Fibroblast of skin of back (primary cell): ENCODE results near the gene PSEN1. TPM values are rescaled to one million over a fixed set of nuclear protein-coding genes. Genes with fewer than 3 reads are reported as not detected.

Experiments used
- DNase-seq: peaks from one replicate; pipeline ENCODE4 v3.0.0-alpha.2; 2013
- polyA plus RNA-seq, 2 experiments: library from polyadenylated mRNA; unstranded; fragments of 120-200 nt; gene quantifications; one replicate each; pipeline ENCODE4 v1.2.1, GENCODE V29; 2013; ENCODE audit not compliant: insufficient read length in 2 of 2

The PSEN1 gene
- polyA plus RNA-seq (2013, experiment 1 of 2; ENCODE audit: insufficient read length) = 36.1 TPM
- 34.4 TPM for polyA plus RNA-seq (2013, experiment 2 of 2; ENCODE audit: insufficient read length)

DNA sequence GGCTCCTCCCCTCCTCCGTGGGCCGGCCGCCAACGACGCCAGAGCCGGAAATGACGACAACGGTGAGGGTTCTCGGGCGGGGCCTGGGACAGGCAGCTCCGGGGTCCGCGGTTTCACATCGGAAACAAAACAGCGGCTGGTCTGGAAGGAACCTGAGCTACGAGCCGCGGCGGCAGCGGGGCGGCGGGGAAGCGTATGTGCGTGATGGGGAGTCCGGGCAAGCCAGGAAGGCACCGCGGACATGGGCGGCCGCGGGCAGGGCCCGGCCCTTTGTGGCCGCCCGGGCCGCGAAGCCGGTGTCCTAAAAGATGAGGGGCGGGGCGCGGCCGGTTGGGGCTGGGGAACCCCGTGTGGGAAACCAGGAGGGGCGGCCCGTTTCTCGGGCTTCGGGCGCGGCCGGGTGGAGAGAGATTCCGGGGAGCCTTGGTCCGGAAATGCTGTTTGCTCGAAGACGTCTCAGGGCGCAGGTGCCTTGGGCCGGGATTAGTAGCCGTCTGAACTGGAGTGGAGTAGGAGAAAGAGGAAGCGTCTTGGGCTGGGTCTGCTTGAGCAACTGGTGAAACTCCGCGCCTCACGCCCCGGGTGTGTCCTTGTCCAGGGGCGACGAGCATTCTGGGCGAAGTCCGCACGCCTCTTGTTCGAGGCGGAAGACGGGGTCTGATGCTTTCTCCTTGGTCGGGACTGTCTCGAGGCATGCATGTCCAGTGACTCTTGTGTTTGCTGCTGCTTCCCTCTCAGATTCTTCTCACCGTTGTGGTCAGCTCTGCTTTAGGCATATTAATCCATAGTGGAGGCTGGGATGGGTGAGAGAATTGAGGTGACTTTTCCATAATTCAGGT lies at the start of gene PSEN1:
Gene PSEN1 (plus strand): TSS at position 121 of the 839 bp plus-strand sequence. CDS start 11,513 bp downstream, outside the sequence.
- peak; percentile 88 for DNase-seq

DNA sequence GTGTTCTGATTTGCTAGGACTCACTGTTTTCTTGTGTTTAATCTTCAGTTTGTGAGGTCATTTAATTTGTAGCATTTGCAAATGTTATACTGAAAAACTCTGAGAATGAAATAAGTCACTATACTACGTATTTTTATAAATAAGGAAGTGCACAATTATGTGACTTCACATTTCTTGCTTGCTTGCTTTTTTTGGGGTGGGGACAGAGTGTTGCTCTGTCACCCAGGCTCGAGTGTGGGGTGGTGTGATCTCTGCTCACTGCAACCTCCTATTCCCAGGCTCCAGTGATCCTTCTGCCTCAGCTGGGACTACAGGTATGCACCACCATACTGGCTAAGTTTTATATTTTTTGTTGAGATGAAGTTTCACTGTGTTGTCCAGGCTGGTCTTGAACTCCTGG lies 45.3 kb upstream of the PSEN1 start:
- DNase-seq = no peak

DNA sequence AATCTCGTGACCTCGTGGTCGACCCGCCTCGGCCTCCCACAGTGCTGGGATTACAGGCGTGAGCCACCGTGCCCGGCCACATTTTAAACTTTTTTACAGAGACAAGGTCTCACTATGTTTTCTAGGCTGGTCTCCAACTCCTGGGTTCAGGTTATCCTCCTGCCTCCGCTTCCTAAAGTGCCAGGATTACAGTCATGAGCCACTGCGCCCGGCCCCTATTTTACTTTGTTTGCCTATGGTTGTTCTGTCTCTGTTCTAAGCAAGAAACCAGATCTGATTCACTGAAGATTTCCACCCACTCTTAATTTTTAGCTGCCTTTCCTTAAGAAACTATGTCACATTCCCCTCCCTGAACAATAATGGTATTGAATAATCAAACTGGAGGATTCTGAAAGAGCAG lies 38.9 kb upstream of the PSEN1 start:
- DNase-seq = no peak

DNA sequence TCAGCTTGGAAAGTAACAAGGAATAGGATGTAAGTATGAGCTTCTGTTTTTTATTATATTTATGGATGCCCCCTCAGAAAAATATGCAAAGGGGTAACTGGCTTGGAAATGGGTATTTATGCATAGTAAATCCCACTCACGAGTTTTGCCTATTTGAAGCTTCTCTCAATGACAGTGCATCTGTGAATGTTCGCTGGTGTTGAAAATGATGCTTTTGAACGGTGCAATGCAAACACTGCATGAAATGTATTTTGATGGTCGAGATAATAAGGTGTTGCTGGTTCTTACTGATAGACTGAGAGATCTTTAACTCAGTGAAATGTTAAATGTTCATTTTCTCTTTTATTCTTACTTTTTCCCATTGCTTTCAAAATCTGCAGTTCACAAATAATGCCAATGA lies 36.0 kb upstream of the PSEN1 start:
- no peak for DNase-seq

DNA sequence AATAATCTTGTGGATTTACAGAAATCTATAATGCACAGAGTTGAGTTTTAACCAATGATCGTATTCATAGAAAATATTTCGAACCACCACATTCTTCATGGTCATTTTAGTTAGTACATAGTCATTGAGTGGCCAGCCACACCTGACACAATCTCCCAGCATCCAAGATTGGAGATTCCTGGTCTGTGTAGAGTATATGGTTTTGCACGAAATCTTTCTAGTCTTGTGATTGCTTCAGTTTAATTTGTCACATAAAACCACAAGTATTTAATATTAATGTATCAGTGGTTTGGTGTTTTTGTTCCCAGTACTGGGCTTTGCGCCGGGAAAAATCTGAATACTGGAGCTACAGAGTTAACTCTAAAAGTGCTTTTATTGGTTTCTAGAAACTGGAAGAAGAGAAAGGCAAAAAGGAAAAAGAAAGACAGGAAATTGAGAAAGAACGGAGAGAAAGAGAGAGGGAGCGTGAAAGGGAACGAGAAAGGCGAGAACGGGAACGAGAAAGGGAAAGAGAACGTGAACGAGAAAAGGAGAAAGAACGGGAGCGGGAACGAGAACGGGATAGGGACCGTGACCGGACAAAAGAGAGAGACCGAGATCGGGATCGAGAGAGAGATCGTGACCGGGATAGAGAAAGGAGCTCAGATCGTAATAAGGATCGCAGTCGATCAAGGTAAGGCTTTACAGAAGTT lies 33.4 kb upstream of the PSEN1 start:
- DNase-seq = no peak

DNA sequence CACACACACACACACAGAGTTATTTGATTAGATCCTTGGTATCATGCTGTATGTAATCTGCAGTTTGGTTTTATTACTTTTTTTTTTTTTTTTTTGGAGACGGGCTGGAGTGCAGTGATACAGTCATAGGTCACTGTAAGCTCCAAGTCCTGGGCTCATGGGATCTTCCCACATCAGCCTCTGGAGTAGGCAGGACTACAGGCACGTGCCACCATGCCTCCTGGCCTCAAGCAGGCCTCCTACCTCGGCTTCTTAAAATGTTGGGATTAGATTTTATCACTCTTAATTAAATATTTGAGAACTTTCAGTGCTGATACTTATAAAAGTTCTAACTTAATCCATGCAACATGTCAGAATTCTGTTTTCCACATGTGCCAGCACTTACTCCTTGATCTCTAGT lies 31.3 kb upstream of the PSEN1 start:
- DNase-seq = no peak

DNA sequence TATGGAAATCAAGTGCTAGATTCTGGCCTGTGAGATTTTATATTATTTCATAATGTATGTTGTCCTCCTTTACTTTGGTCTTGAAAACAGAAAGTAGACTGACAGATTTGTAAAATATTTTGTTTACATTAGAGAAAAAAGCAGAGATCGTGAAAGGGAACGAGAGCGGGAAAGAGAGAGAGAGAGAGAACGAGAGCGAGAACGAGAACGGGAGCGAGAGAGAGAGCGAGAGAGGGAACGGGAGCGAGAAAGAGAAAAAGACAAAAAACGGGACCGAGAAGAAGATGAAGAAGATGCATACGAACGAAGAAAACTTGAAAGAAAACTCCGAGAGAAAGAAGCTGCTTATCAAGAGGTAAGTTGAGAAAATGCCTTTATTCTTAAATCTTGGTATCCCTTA lies 30.6 kb upstream of the PSEN1 start:
- DNase-seq = no peak

DNA sequence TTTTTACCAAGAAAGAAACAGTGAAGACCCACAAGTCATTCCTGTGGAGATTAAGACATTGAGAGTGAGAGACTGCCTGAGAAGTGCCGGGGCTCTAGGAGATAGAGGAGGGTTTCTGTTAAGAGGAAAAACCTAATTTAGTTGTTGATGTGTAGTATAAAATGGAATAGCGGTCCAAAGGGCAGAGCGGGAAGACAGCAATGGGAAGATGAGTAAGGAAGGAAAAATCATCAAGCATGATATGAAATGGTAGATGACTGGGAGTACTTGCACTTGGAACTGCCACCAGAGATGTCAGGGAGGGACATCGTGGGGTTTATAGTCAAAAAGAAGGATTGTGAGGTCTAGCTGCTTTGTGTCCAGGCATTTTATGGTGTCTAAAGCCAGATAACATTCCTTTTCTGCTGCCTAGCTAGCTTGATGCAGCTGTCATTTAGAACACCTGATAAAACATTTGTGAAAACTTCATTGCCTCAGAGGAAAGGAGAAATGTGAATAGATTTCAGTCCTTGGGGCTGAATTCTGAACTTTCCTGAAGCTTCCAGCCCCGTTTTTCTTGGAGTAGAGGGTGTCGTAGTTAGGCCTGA lies 20.1 kb upstream of the PSEN1 start:
- no peak for DNase-seq

DNA sequence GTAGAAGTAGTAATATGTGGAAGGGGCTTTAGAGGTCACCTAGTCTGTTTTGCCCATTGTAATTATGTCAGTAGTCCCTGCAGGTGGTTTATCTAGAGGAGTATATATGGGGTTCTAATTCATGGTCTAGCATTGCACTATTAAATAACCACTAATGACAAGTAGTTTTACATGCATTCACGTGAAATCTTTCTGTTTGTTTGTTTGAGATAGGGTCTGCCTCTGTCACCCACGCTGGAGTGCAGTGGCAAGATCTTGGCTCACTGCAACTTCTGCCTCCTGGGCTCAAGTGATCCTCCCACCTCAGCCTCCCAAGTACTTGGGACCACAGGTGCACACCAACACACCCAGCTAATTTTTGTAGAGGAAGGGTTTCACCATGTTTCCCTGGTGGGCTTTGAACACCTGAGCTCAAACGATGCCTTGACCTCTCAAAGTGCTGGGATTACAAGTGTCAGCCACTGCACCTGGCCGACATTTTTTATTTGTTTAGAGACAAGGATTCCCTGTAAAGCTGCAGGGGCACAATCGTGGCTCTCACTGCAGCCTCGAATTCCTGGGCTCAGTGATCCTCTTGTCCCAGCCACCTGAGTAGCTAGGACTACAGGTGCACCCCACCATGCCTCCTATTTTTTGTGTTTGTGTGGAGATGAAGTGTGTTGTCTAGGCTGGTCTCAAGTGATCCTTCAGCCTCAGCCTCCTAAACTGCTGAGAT lies 12.0 kb upstream of the PSEN1 start:
- no peak for DNase-seq

DNA sequence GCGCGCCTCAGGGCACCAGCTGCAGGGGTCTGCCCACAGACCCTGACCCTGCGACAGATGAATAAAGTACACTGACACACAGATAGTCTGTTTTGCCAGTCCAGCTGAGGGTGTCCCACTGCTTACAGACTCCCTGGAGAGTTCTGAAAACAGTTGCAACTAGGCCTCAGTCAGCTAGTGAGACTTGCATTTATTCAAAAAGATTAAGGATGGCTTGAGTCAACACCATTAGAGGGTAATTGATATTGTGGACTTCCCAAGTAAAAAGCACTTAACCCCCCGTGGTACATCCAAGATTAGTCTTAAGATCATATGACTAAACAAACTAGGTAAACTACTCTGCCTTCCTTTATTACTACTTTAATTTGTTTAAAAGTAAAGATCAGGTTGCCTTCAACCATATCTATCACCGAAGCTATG lies 11.1 kb upstream of the PSEN1 start:
- no peak for DNase-seq

DNA sequence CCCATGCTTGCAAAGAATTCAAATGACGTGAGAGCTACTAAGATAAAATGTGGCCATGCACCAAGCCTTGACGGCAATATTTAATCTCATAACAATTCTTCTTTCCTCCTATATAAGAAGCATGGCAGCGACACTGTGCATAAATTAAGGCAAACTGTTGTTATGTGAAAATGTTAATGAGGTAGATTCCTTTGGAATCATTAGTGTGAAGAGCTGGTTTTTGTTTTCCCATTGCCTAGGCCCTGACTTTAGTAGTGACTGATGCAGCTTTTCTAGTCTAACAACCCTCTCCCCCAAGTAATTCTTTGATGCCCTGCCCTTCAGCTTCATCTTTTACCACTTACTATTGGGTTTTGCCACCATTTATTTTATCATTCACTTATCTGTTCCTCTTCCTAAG lies 10.6 kb upstream of the PSEN1 start:
- no peak for DNase-seq

DNA sequence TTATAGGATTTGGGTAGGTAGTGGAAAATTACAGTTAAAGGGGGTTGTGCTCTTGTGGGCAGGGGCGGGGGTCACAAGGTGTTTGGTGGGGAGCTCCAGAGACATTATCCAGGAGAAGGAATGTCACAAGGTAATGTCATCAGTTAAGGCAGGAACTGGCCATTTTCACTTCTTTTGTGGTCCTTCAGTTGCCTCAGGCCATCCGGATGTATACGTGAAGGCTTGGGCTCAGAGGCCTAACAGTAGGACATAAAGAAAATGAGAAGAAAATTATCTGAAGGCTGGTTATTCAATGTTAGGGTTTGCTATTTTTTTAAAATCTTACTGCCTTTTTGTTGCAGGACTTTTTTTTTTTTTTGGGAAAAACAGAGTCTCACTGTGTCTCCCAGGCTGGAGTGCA lies 2.5 kb upstream of the PSEN1 start:
- DNase-seq = no peak

DNA sequence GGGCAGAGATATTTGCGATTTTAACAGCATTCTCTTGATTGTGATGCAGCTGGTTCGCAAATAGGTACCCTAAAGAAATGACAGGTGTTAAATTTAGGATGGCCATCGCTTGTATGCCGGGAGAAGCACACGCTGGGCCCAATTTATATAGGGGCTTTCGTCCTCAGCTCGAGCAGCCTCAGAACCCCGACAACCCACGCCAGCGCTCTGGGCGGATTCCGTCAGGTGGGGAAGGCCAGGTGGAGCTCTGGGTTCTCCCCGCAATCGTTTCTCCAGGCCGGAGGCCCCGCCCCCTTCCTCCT lies 271 bp upstream of the PSEN1 start:
- DNase-seq = no peak

DNA sequence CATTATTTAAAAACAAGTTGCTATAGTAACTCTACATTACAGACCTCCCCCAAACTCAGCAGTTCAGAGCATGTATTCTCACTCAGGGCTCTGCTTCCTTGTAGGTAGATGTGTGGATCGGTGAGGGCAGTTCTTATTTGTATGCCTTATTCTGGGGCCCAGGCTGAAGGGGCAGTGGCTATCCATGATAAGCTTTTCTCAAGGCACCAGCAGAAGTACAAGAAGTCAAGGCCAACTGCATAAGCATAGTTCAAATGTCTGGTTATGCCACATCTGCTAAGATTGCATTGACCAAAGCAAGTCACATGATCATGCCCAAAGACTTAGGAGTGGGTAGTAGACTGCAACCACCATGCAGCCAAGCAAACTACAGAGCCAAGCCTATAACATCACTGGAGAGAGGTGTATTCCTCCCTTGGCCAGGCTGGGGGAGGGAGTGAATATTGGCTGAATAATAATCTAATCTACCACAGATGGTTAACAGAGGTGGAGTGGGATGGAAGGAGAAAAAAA lies 4.6 kb downstream of the PSEN1 start:
- DNase-seq = no peak

DNA sequence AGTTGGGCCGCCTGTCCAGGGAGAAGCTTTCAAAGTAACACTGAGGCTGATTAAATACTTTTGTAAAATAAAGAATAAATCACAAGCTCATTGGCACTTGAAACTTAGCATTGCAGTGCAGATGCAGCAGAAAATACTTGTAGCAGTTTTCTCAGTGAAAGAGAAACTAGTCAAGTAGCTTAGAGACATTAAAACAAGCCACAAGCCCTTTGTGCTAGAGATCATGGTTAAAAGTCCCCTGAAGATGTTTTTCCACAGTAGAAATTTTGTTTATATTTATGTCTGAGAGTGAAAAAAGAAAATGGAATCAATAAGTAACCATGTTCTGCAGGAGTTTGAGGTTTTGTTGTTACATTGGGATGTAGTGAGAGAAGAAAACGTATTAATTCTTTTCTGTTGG lies 5.9 kb downstream of the PSEN1 start:
- DNase-seq = no peak

DNA sequence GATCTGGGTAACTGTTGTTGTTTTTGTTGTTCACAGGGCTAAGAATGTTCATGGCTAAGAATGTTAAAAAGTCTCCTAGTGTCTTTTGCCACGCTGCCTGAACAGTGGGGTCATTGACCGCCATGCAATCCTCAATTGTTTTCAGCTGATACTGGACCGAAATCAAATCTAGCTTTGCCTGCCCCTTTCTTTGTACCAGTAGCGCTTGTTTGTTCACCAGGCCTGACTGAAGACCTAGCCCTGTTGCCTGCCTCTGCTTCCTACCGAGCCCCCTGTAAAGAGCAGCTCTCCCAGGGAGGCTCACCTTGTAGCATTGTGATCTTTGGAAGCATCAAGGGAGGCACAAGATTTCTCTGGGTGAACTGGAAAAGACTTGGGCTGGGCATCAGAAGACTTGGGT lies 6.7 kb downstream of the PSEN1 start:
- no peak for DNase-seq

DNA sequence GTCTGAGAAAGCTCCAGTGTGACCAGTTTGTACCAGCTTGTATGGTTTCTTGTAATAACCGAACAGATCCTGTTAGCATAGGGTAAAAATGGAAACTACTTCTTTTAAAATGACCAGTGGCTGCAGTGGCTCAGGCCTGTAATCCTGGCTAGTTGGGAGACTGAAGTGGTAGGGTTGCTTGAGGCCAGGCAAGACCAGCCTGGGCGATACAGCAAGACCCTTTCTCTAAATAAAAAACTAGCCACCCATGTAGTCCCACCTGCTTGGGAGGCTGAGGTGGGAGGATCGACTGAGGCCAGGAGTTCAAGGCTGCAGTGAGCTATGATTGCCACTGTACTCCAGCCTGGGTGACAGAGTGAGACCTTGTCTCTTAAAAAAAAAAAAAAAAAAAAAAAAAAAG lies 7.3 kb downstream of the PSEN1 start:
- DNase-seq = no peak

DNA sequence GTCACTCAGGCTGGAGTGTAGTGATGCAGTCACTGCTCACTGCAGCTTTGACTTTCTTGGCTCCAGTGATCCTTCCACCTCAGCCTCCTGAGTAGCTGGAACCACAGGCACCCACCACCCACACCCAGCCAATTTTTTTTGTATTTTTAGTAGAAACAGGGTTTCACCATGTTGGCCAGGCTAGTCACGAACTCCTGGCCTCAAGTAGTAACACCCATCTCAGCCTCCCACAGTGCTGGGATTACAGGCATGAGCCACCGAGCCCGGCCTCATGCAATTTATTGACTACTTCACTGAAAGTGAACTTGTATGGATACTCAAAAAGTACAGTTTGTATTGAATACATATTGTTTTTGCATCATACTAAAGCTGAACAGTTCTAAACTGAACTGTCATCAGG lies 9.1 kb downstream of the PSEN1 start:
- DNase-seq = no peak

DNA sequence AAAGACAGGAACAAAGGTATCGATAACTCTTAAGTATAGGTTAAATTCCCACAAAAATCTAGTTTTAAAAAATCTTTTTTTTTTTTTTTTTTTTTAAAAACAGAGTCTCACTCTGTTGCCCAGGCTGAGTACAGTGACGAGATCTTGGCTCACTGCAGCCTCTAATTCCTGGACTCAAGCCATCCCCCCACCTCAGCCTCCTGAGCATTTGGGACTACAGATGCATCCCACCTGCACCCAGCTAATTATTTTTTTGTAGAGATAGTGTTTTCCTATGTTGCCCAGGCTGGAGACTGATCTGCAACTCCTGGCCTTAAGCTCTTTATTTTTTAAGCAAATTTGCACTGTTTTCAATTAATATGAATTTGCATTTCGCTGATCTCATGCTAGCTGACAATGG lies 9.8 kb downstream of the PSEN1 start:
- no peak for DNase-seq

DNA sequence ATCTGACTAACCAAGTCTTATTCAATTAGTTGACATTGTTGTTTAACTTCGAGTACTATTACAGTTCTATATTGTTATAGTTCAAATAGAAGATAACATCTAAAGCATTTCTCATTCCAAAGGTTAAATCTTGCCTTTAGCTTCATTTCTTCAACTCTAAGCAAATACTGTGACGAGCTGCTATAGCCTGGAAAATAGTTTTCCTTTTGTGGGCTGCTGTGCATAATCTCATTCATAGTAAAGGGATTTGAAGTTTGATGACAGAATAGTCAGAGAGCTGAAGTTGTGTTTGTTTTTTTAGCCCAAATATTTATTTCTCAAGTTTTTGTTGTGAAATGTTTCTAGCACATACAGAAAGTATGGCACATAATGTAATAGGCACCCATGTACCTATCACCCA lies 13.4 kb downstream of the PSEN1 start:
- DNase-seq = no peak

DNA sequence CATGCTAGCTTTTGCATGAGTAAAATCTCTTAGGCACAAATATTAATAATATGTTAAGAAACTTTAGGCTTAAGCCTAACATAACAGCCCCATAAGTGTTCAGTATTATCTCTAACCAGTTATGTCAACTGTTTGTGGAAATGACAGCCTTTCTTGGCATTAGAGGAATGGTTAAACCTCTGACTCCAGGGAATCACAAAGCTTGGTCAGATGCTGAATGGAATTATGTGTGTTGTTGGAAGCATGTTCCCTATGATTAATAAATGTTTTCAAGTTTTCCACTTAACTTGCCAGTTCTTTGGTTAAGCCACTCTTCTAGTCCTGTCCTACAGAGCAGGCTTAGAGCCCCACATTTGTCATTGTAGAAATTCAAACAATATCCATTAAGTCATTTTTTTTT lies 17.0 kb downstream of the PSEN1 start:
- peak; percentile 95 for DNase-seq

DNA sequence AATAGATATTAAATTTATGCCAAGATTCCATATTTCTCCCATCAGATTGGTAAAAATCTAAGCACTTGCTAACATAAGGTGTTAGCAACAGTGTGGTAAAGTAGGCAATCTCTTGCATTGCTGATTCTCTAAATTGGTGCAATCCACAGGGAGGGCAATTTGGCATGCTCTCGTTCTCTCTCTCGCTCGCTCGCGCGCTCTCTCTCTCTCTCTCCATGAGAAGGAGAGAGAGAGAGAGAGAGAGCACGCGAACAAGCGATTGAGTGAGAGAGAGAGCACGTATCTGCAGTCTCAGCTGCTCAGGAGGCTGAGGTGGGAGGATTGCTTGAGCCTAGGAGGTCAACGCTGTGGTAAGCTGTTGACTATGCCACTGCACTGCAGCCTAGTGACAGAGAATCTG lies 25.9 kb downstream of the PSEN1 start:
- DNase-seq = no peak

DNA sequence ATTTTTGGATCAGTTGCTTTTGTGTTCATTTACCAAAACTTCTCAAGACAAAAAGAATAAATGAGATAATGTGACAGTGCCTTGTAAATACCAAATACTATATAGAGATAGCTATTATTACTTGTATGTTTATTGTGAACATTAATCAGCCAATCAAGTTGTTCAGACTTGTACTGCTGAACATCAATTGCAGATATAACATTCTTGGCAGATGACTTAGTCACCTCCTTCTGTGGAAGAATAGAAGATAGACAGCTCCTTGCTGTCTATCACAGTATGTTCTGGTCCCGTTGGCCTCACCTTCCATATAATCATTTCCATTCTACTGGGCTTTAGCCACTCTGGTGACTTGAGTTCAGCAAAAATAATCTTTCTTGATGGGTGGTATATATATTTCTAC lies 30.1 kb downstream of the PSEN1 start:
- DNase-seq = no peak
